Body of pancreas (tissue), 4 donors: ENCODE measurements around the gene TENT4B. TPM values are rescaled to one million over a fixed set of nuclear protein-coding genes. Genes with fewer than 3 reads are reported as not detected.

ENCODE experiments used
- ATAC-seq: fragments of 150-250 bp; one replicate; pipeline ENCODE4 v1.9.1; 2016
- DNase-seq, 4 donors: peaks; one replicate each; pipeline ENCODE4 v3.0.0-alpha.2; 2019
- H3K27ac ChIP-seq, 4 donors: fragments of 200-600 bp; sonication (generic); 1 replicate in 3 of 4; 2 replicates in 1 of 4; pipeline versions ENCODE4 v1.5.1 to v1.6.1; 2016 to 2019; ENCODE audit warnings: mild to moderate bottlenecking in 1 of 4, mixed read lengths in 1 of 4, moderate library complexity in 1 of 4
- H3K27me3 ChIP-seq, 2 donors: fragments of 200-600 bp; sonication (generic); one replicate each; pipeline ENCODE4 v1.6.0; 2016; ENCODE audit warnings: mild to moderate bottlenecking in 1 of 2
- H3K36me3 ChIP-seq, 2 donors: fragments of 200-600 bp; sonication (generic); replicated peaks in 1 of 2; 2 replicates each; pipeline ENCODE4 v1.5.1; 2016; ENCODE audit warnings: low read depth in 2 of 2; ENCODE audit not compliant: insufficient read depth in 1 of 2
- H3K4me1 ChIP-seq: fragments of 200-600 bp; sonication (generic); one replicate; pipeline ENCODE4 v1.6.0; 2016
- H3K4me3 ChIP-seq, 2 donors: fragments of 200-600 bp; sonication (generic); 1 replicate in 1 of 2; 2 replicates in 1 of 2; pipeline ENCODE4 v1.5.1; 2016 to 2019
- H3K9me3 ChIP-seq, 3 donors: fragments of 200-600 bp; sonication (generic); 1 replicate in 2 of 3; 2 replicates in 1 of 3; pipeline ENCODE4 v1.5.1; 2016
- POLR2A ChIP-seq, 3 donors: fragments of 450-650 bp; IDR thresholded peaks; one replicate each; pipeline ENCODE4 v1.6.1; 2016; ENCODE audit warnings: antibody characterized with exemption in 3 of 3, mild to moderate bottlenecking in 2 of 3
- WGBS, 2 donors: methylation state at CpG; one replicate each; pipeline ENCODE4 v1.1.5; 2017; 5-methylcytosine and 5-hydroxymethylcytosine counted together
- intact Hi-C: fragments of 100-400 bp; cut with DNase I; formaldehyde crosslinking; loops from one replicate; pipeline ENCODE4 v1.15.1; 2023
- total RNA-seq, 2 donors: library from RNA; depleted of rRNA; stranded (reverse); fragments of >200 nt; gene quantifications; one replicate each; pipeline ENCODE4 v1.1.0, GENCODE V29; 2016
- TF ChIP-seq, protein P1 (sequence below), 7 experiments: fragments of 450-650 bp in 4 of 7; fragments of 200-600 bp in 3 of 7; sonication (generic) in 3 of 7; IDR thresholded peaks; one replicate each; pipeline ENCODE4 v1.5.1; 2016 to 2019; ENCODE audit warnings: antibody characterized with exemption in 7 of 7

The TENT4B gene
- total RNA-seq, 2 donors from 2014 or later, result 2.0 to 7.0 TPM

DNA sequence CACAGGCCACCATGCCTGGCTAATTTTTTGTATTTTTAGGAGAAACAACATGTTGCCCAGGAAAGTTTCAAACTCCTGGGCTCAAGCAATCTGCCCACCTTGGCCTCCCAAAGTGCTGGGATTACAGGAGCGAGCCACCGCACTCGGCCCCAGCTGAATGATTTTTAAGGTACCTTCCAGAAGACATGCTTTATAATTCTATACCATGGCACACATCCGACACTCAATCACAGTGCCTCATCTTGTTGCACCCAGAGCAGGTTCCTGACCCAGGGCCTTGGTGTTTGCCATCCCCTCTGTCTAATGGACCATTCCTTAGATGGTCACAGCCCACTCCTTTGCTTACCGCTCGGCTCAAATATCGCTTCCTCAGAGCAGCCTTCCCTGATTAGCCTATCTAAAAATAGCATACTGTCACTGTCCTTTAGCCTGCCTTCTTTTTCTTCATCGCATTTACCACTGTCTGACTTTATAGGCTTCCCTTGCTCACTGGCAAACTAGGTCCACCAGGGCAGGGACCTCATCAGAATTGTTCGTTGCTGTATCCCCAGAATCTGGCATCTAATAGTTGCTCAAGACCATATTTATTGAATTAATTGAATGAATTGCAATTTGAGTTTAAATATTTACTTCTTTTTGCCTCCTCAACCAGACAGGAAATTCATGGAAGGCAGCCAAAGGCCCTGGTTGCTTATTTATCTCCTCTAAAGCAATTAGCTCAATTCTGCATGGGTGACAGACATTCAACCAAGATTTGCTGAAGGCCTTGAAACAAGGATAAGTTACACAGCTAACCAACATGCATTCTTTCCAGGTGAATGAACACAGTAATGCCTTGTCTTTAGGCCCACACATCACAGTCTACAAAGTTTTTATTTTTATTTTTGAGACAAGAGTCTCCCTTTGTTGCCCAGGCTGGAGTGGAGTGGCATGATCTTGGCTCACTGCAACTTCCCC is 6.3 kb upstream of the TENT4B start:
- H3K36me3 ChIP-seq, result no peaks in the 10 kb centered on the region
- peak overlapping the region in 3 of 4 donors; percentile 42 to 74 (median 66) for H3K27ac ChIP-seq
- no peak for TF ChIP-seq POLR2A (IDR thresholded peaks at IDR 0.05)
- TF ChIP-seq, protein P1, sequence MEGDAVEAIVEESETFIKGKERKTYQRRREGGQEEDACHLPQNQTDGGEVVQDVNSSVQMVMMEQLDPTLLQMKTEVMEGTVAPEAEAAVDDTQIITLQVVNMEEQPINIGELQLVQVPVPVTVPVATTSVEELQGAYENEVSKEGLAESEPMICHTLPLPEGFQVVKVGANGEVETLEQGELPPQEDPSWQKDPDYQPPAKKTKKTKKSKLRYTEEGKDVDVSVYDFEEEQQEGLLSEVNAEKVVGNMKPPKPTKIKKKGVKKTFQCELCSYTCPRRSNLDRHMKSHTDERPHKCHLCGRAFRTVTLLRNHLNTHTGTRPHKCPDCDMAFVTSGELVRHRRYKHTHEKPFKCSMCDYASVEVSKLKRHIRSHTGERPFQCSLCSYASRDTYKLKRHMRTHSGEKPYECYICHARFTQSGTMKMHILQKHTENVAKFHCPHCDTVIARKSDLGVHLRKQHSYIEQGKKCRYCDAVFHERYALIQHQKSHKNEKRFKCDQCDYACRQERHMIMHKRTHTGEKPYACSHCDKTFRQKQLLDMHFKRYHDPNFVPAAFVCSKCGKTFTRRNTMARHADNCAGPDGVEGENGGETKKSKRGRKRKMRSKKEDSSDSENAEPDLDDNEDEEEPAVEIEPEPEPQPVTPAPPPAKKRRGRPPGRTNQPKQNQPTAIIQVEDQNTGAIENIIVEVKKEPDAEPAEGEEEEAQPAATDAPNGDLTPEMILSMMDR (IDR thresholded peaks at IDR 0.05), result no peak
- H3K9me3 ChIP-seq, result no peaks in the 10 kb centered on the region
- DNase-seq, result peak; percentile 25 to 52 (median 44)
- ATAC-seq, result peak; percentile 85
- H3K4me1 ChIP-seq, result peaks cover 22% of the 10 kb centered on the region
- WGBS, 2 donors, result 66 to 75% methylated on average over 9 of the region's 9 CpGs
- no peaks in the 10 kb centered on the region for H3K27me3 ChIP-seq
- intact Hi-C loops, result loop anchor here (10.0 kb wide), 1 partner anchor 82 kb away; the partner anchor contains the start of gene HEATR3
- no peak overlapping the region for H3K4me3 ChIP-seq

DNA sequence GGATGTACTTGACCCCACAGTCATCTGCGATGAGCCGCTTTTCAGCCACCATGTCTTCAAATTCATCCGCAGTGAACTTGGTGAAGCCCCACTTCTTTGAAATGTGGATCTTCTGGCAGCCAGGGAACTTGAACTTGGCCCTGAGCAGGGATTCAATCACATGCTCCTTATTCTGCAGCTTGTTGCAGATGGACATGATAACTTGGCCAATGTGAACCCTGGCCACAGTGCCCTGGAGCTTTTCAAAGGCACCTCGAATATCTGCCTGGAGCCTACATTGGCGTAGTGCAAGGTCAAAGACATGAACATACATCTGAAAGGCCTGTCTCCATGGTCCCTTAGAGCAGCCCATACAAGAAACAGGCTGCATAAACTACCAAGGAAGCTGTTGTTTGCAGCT is 1.8 kb upstream of the TENT4B start:
- Histone ChIP-seq H3K4me1 (peaks cover 45% of the 10 kb centered on the region), H3K27ac (no peak overlapping the region), H3K36me3 (no peaks in the 10 kb centered on the region), H3K27me3 (no peaks in the 10 kb centered on the region), H3K9me3 (no peaks in the 10 kb centered on the region), H3K4me3 (no peak overlapping the region)
- no peak for ATAC-seq
- intact Hi-C loops, result no loop called here
- DNase-seq, result no peak
- TF ChIP-seq, protein P1 (IDR thresholded peaks at IDR 0.05), result no peak
- TF ChIP-seq POLR2A (IDR thresholded peaks at IDR 0.05), result no peak
- WGBS, 2 donors, result 79 to 88% methylated on average over 2 to 5 of the region's 5 CpGs

DNA sequence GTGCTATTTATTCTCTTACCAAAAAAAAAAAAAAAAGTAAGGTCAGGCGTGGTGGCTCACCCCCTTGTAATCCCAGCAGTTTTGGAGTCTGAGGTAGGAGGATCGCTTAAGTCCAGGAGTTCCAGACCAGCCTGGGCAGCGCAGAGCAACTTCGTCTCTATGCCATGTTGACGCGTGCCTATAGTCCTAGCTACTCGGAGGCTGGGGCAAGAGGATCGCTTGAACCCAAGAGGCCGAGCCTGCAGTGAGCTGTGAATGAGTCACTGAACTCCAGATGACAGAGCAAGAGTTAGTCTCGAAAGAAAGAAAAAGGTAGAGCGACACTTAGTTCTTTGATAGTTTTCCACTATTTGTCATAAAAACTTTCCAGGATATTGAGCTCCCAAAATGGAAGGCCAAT is 1.4 kb upstream of the TENT4B start:
- H3K9me3 ChIP-seq, result no peaks in the 10 kb centered on the region
- H3K4me3 ChIP-seq, result no peak overlapping the region
- peak overlapping the region in 2 of 4 donors; percentile 96 to 98 for H3K27ac ChIP-seq
- H3K4me1 ChIP-seq, result peaks cover 45% of the 10 kb centered on the region
- no peak for TF ChIP-seq POLR2A (IDR thresholded peaks at IDR 0.05)
- TF ChIP-seq, protein P1 (IDR thresholded peaks at IDR 0.05), result no peak
- no peaks in the 10 kb centered on the region for H3K36me3 ChIP-seq
- no peak for ATAC-seq
- H3K27me3 ChIP-seq, result no peaks in the 10 kb centered on the region
- intact Hi-C loops, result no loop called here
- 86% methylated on average over 11 of the region's 11 CpGs for WGBS, 2 donors
- no peak for DNase-seq

DNA sequence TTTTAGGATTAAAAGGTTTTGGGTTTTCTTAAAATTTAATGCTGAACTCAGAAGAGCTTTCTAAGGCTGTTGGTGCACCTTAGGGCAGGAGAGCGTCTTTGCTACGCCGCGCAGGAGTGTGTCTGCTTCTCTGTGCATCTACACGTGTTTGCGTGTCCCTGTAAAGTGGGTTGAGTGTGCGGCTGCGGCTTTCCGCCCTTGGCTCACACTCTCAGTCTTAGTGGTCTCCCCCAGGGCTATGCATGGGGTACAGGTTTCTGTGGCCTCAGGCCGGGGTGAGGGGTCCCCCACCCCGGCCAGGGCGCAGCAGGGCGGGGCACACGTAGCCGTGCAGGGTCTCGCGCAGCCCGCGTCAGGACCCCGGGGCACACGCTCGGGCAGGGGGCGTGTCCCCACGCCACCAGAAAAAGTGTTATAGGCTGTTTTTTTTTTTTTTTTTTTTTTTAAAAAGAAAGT is 727 bp upstream of the TENT4B start:
- H3K27me3 ChIP-seq, result no peaks in the 10 kb centered on the region
- TF ChIP-seq, protein P1 (IDR thresholded peaks at IDR 0.05), result no peak
- TF ChIP-seq POLR2A (IDR thresholded peaks at IDR 0.05), result no peak
- no peaks in the 10 kb centered on the region for H3K9me3 ChIP-seq
- peak overlapping the region; percentile 50 to 74 for H3K4me3 ChIP-seq
- intact Hi-C loops, result no loop called here
- peaks cover 39% of the 10 kb centered on the region for H3K4me1 ChIP-seq
- WGBS, 2 donors, result 0 to 1% methylated on average over 11 to 24 of the region's 24 CpGs
- ATAC-seq (peak; percentile 19), DNase-seq (peak; percentile 40 to 48 (median 46))
- H3K36me3 ChIP-seq, result no peaks in the 10 kb centered on the region
- H3K27ac ChIP-seq, result peak overlapping the region; percentile 96 to 99 (median 98)
